CD4-positive, CD25-positive, alpha-beta regulatory T cell (primary cell): ENCODE results near the gene HLTF. TPM values are rescaled to one million over a fixed set of nuclear protein-coding genes. Genes with fewer than 3 reads are reported as not detected.

ENCODE experiments used
- ATAC-seq, 2 donors: fragments of 150-1000 bp; cut with Tn5 transposase; one replicate each; pipeline ENCODE4 v1.10.0; 2021; ENCODE audit warnings: low read depth in 2 of 2, moderate number of reproducible peaks in 2 of 2, moderate library complexity in 1 of 2
- DNase-seq, 3 donors: peaks; one replicate each; pipeline versions ENCODE4 v3.0.0 to v3.0.0-alpha.2; 2012 to 2022; ENCODE audit warnings: mixed read lengths in 1 of 3
- H3K27ac ChIP-seq: one replicate; pipeline ENCODE4 v1.7.0; 2013; ENCODE audit warnings: mild to moderate bottlenecking, low read length; ENCODE audit not compliant: insufficient read depth, poor library complexity, severe bottlenecking
- H3K27me3 ChIP-seq: one replicate; pipeline ENCODE4 v1.7.0; 2013; ENCODE audit warnings: low read length; ENCODE audit not compliant: control insufficient read depth, insufficient read depth
- H3K36me3 ChIP-seq: one replicate; pipeline ENCODE4 v1.7.0; 2013; ENCODE audit warnings: mild to moderate bottlenecking, low read length, moderate library complexity; ENCODE audit not compliant: control insufficient read depth, insufficient read depth
- H3K4me1 ChIP-seq: 2 replicates; pipeline ENCODE4 v1.7.0; 2013; ENCODE audit warnings: mild to moderate bottlenecking, low read length; ENCODE audit not compliant: insufficient read depth, control insufficient read depth, poor library complexity, severe bottlenecking
- H3K4me3 ChIP-seq: one replicate; pipeline ENCODE4 v1.7.0; 2013; ENCODE audit warnings: low read depth, mild to moderate bottlenecking, low read length, moderate library complexity
- H3K9me3 ChIP-seq, 2 experiments: 1 replicate in 1 of 2; 2 replicates in 1 of 2; pipeline ENCODE4 v1.7.0; 2013; ENCODE audit warnings: low read length in 2 of 2, mild to moderate bottlenecking in 1 of 2, moderate library complexity in 1 of 2; ENCODE audit not compliant: control insufficient read depth in 2 of 2
- H3K27ac Mint-ChIP-seq, 3 donors: one replicate each; pipeline ENCODE4 v1.8.0; 2020 to 2022; ENCODE audit warnings: mild to moderate bottlenecking in 3 of 3, mixed read lengths in 3 of 3, moderate library complexity in 2 of 3
- H3K27me3 Mint-ChIP-seq: one replicate; pipeline ENCODE4 v1.8.0; 2022; ENCODE audit warnings: mild to moderate bottlenecking, mixed read lengths
- H3K36me3 Mint-ChIP-seq: one replicate; pipeline ENCODE4 v1.8.0; 2020; ENCODE audit warnings: mixed read lengths
- H3K4me1 Mint-ChIP-seq, 4 donors: one replicate each; pipeline ENCODE4 v1.8.0; 2020 to 2022; ENCODE audit warnings: mixed read lengths in 4 of 4, mild to moderate bottlenecking in 1 of 4
- H3K4me3 Mint-ChIP-seq, 4 donors: one replicate each; pipeline ENCODE4 v1.8.0; 2020 to 2022; ENCODE audit warnings: mild to moderate bottlenecking in 4 of 4, mixed read lengths in 4 of 4, moderate library complexity in 3 of 4
- H3K9me3 Mint-ChIP-seq, 7 donors: one replicate each; pipeline ENCODE4 v1.8.0; 2020 to 2022; ENCODE audit warnings: mixed read lengths in 7 of 7, mild to moderate bottlenecking in 3 of 7, moderate library complexity in 2 of 7
- polyA plus RNA-seq, 4 donors: library from polyadenylated mRNA; unstranded; fragments of 300-500 nt; fragmentation: Illumina TruSeq; gene quantifications; one replicate each; pipeline ENCODE4 v1.2.3, GENCODE V29; 2021
- total RNA-seq: library from RNA; stranded (reverse); gene quantifications from one replicate; pipeline ENCODE4 v1.2.3, GENCODE V29; 2022

HLTF gene
- total and polyA plus RNA-seq, 5 donors from 2014 or later, result 9.8 to 18.9 (median 17.2) TPM

DNA sequence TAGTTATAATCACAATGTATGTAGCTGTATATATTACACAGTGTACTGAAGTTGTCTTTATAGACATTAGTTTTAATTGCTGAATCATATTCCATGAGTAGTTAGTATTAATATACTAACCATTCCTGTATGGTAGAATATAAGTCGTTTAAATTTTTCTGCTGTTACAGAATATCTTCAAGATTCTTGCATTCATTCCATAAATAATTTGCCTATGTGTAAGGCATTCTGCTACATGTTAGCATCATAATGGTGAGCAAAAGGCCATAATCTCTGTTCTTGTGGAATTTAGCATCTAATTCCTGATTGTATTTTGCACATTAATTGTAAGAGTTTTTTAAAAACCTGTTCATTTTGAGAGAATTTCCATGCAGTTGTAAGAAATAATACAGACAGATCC is 80.9 kb downstream of the HLTF start:
- DNase-seq, result no peak
- no peaks in the 10 kb centered on the region for H3K27me3 Mint-ChIP-seq
- no peaks in the 10 kb centered on the region for H3K9me3 Mint-ChIP-seq
- no peak overlapping the region for H3K27ac Mint-ChIP-seq
- no peaks in the 10 kb centered on the region for H3K9me3 ChIP-seq
- no peak overlapping the region for H3K4me3 ChIP-seq
- H3K4me1 ChIP-seq, result peaks cover 7% of the 10 kb centered on the region
- peaks cover 26% of the 10 kb centered on the region for H3K36me3 ChIP-seq
- H3K4me1 Mint-ChIP-seq, result peaks cover 12 to 30% (median 16%) of the 10 kb centered on the region in 4 donors
- H3K27me3 ChIP-seq, result no peaks in the 10 kb centered on the region
- no peak for ATAC-seq
- no peak overlapping the region for H3K4me3 Mint-ChIP-seq
- H3K27ac ChIP-seq, result no peak overlapping the region
- peaks cover 37% of the 10 kb centered on the region for H3K36me3 Mint-ChIP-seq

DNA sequence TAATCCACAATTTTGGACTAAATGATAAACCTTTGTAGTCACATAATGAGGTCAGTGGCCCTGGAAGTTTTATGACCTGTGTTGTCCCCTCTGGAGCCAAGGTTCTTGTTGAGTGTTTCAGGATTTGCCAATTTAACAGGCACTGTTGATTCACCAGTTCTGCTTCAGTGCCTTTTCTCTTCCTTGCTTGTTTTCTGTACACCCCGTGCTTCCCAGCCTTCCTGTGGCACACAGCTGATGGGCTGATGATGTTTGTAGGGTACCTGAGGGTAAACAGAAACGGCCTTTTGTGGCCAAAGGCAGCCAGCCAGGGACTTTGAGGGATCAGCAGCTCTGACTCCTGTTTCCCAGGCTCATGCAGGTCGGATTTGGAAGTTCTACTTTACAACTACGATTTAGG is 81.7 kb downstream of the HLTF start:
- Mint-ChIP-seq H3K4me1 (peaks cover 10 to 30% (median 17%) of the 10 kb centered on the region in 4 donors), H3K36me3 (peaks cover 41% of the 10 kb centered on the region), H3K27ac (peak overlapping the region in 1 of 3 donors; percentile 51), H3K27me3 (no peaks in the 10 kb centered on the region), H3K9me3 (no peaks in the 10 kb centered on the region), H3K4me3 (no peak overlapping the region)
- H3K9me3 ChIP-seq, result no peaks in the 10 kb centered on the region
- peaks cover 25% of the 10 kb centered on the region for H3K36me3 ChIP-seq
- DNase-seq, result no peak
- H3K4me1 ChIP-seq, result peaks cover 4% of the 10 kb centered on the region
- no peaks in the 10 kb centered on the region for H3K27me3 ChIP-seq
- H3K4me3 ChIP-seq, result no peak overlapping the region
- H3K27ac ChIP-seq, result no peak overlapping the region
- no peak for ATAC-seq

DNA sequence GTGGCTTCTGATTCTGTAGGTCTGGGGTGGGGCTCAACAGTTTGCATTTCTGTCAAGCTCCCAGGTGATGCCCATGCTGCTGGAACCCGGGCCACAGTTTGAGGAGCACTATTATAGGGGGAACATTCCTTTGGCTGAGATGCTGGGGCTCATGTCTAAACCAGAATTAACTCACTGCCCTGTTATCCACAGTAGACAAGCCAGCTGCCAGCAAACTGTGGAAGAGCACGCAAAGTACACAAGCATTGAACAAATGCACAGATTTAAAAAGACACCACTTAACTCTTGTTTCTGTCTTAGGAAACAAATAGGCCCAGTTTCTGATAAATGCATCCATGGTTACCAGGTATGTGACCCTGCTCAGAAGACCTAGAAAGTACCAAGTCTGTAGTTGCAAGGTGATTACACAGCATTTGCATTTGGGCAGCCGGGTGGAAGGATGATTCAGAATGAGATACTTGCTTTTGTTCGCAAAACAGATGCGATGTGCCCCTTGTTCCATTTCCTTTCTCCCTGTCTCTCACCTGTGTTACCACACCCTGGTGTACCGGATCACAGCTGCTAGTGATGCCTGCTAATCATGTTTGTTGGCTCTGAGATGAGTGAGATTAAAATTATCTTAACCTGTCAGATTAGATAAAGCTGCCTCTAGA is 82.6 kb downstream of the HLTF start:
- DNase-seq (peak in 2 of 3 donors; percentile 5 to 58), ATAC-seq (peak; percentile 48)
- Mint-ChIP-seq H3K36me3 (peaks cover 37% of the 10 kb centered on the region), H3K9me3 (no peaks in the 10 kb centered on the region), H3K27ac (peak overlapping the region in 2 of 3 donors; percentile 48 to 83), H3K4me1 (peaks cover 15 to 33% (median 19%) of the 10 kb centered on the region in 4 donors), H3K4me3 (no peak overlapping the region), H3K27me3 (no peaks in the 10 kb centered on the region)
- no peak overlapping the region for H3K27ac ChIP-seq
- no peaks in the 10 kb centered on the region for H3K9me3 ChIP-seq
- H3K36me3 ChIP-seq, result peaks cover 27% of the 10 kb centered on the region
- no peak overlapping the region for H3K4me3 ChIP-seq
- H3K27me3 ChIP-seq, result no peaks in the 10 kb centered on the region
- H3K4me1 ChIP-seq, result peaks cover 5% of the 10 kb centered on the region

DNA sequence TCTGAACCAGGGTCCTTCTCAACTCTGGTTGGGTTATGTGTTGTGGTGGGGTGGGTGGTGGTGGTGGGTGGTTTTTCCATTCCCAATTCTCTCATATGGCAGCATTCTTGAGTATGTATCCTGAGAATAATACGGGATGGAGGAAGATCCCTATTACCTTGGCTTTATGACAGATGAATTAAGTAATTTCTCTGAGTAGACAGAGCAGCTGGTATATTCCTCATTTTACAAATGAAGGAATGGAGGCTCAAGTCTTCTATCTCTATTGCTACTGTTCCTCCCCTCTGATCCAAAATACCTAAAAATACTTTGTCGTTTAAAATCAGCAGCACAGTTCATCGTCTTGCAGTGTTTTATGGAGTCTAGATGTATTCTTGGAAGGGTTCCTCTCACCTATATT is 84.6 kb downstream of the HLTF start:
- Mint-ChIP-seq H3K9me3 (no peaks in the 10 kb centered on the region), H3K27me3 (no peaks in the 10 kb centered on the region), H3K27ac (no peak overlapping the region), H3K4me1 (peaks cover 19 to 35% (median 24%) of the 10 kb centered on the region in 4 donors), H3K4me3 (no peak overlapping the region), H3K36me3 (peaks cover 23% of the 10 kb centered on the region)
- peaks cover 26% of the 10 kb centered on the region for H3K36me3 ChIP-seq
- H3K27ac ChIP-seq, result no peak overlapping the region
- no peaks in the 10 kb centered on the region for H3K27me3 ChIP-seq
- ATAC-seq, result no peak
- no peaks in the 10 kb centered on the region for H3K9me3 ChIP-seq
- peaks cover 7% of the 10 kb centered on the region for H3K4me1 ChIP-seq
- no peak for DNase-seq
- H3K4me3 ChIP-seq, result no peak overlapping the region

DNA sequence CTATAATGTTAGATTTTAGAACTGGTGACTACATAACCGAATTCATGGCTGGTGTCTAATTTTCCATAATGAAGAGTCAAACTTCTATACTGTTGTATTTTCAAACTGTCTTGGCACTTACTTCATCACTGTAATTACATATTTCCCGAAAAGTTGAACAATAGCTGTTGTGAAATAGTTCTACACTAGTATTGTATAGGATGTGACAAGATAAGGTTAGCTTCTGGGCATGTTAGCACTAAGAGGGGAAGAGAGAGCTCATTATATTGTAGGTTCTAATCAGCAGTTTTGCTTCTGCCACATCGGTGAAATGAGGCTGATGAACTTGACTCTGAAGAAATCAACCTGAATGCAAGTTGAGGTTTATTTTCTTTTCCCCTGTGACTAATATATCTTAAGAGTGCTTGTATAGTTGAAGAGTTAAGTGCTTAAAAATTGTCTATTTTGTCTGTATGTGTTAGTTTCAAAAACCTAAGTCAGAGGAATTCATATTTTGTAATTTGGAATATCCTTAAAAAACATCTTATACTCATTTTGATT is 86.1 kb downstream of the HLTF start:
- Histone ChIP-seq H3K4me3 (no peak overlapping the region), H3K36me3 (peaks cover 33% of the 10 kb centered on the region), H3K27me3 (no peaks in the 10 kb centered on the region), H3K9me3 (no peaks in the 10 kb centered on the region), H3K4me1 (peaks cover 7% of the 10 kb centered on the region), H3K27ac (no peak overlapping the region)
- H3K9me3 Mint-ChIP-seq, result no peaks in the 10 kb centered on the region
- H3K4me1 Mint-ChIP-seq, result peaks cover 23 to 46% (median 30%) of the 10 kb centered on the region in 4 donors
- DNase-seq, result no peak
- H3K27me3 Mint-ChIP-seq, result no peaks in the 10 kb centered on the region
- H3K4me3 Mint-ChIP-seq, result no peak overlapping the region
- H3K36me3 Mint-ChIP-seq, result peaks cover 33% of the 10 kb centered on the region
- ATAC-seq, result no peak
- H3K27ac Mint-ChIP-seq, result peak overlapping the region in 2 of 3 donors; percentile 7 to 32

DNA sequence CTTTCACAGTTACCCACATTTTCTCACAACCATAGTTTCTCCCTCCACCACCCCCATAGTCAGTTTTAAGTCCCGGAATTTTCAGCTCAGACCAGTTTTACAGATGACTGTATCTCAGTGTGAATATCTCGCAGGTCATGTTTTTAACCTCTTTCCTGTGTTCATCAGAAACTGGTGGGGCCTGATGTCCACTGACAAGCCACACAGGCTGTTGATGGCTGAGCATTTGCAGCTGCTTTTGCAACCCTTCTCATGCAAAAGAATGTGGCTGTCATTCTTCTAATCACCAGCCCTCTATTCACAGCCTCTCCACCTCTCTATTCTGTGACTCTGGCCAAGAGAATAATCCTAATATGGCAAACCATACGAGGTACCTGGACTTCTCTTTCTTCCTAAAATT is 86.5 kb downstream of the HLTF start:
- DNase-seq (no peak), ATAC-seq (no peak)
- Histone ChIP-seq H3K27me3 (no peaks in the 10 kb centered on the region), H3K4me3 (no peak overlapping the region), H3K36me3 (peaks cover 33% of the 10 kb centered on the region), H3K4me1 (peaks cover 7% of the 10 kb centered on the region), H3K27ac (no peak overlapping the region), H3K9me3 (no peaks in the 10 kb centered on the region)
- peaks cover 23 to 44% (median 31%) of the 10 kb centered on the region in 4 donors for H3K4me1 Mint-ChIP-seq
- peak overlapping the region in 2 of 3 donors; percentile 7 to 87 for H3K27ac Mint-ChIP-seq
- no peaks in the 10 kb centered on the region for H3K9me3 Mint-ChIP-seq
- H3K36me3 Mint-ChIP-seq, result peaks cover 33% of the 10 kb centered on the region
- no peaks in the 10 kb centered on the region for H3K27me3 Mint-ChIP-seq
- no peak overlapping the region for H3K4me3 Mint-ChIP-seq

DNA sequence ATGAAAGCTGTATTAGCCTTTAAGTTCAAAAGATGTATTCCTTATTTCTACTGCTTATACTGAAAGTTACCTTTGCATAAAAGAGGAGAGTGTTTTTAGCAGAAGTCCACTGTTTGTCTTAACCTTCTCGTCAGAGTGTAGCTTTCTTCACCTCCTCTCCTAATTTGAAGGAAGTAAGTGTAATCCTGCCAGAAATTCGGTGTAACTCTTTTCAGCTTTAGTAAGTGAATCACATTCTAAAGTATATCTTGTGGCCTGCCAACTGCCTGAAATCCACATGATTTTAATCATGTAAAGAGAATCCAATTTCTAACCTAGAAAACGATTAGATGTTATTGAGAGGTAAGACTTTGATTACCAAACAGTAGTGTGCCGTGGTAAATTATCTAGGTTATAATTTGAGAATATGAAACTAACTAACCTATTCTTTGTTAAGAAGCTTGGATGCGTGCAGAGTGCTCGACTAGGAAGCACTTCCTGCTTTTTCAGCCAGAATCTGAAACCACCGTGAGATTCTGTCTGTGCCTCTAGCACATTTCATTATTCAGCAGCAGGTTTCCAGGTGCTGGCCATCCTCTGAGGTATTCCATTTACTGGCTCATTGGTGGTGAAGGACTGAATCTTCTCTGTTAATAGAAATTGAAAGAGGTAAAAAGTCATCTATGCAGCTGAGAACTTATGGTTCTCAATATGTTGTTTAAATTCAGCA is 87.5 kb downstream of the HLTF start:
- Mint-ChIP-seq H3K27me3 (no peaks in the 10 kb centered on the region), H3K27ac (peak overlapping the region; percentile 85 to 87 (median 87)), H3K9me3 (no peaks in the 10 kb centered on the region), H3K4me1 (peaks cover 23 to 38% (median 29%) of the 10 kb centered on the region in 4 donors), H3K4me3 (peak overlapping the region in 2 of 4 donors; percentile 42 to 57), H3K36me3 (peaks cover 33% of the 10 kb centered on the region)
- H3K36me3 ChIP-seq, result peaks cover 32% of the 10 kb centered on the region
- ATAC-seq (peak; percentile 64 to 67), DNase-seq (peak in 1 of 3 donors; percentile 71)
- peak overlapping the region; percentile 54 for H3K4me3 ChIP-seq
- no peaks in the 10 kb centered on the region for H3K9me3 ChIP-seq
- H3K27ac ChIP-seq, result peak overlapping the region; percentile 16
- peaks cover 7% of the 10 kb centered on the region for H3K4me1 ChIP-seq
- no peaks in the 10 kb centered on the region for H3K27me3 ChIP-seq
